ENCODE measurements around the gene ING3. TPM values are rescaled to one million over a fixed set of nuclear protein-coding genes. Genes with fewer than 3 reads are reported as not detected.

The ING3 gene
- total and polyA plus RNA-seq, 9 of the 15 experiments (the other 6 are each of a cell fraction or from before 2014, with no cell fraction given) = 22.8 to 233 (median 50.4) TPM

GRCh38 chr7:120993553-120994191 is 43.1 kb downstream of the ING3 start:
- CTCF ChIA-PET (ENCODE audit: low intra/inter-chr PET ratio) = interaction anchor here (8.5 kb wide), 1 partner anchor 85 kb away, joined by 129 read pairs; no protein-coding TSS in a partner anchor
- 0% methylated on average over 5 of the region's 5 CpGs for WGBS (ENCODE audit: insufficient coverage, low coverage, missing lambda C conversion rate)
- peak overlapping the region; percentile 89 for H3K4me2 ChIP-seq (ENCODE audit: insufficient read depth, low read length)
- in situ Hi-C loops (cut with MboI) = no loop called here
- ATAC-seq (peak; percentile 42), DNase-seq (ENCODE audit: extremely low read depth in 1 of 4, low spot score in 3 of 4) (peak in 2 of 4 experiments; percentile 49 to 70), FAIRE-seq (no peak)
- intact Hi-C loops (cut with micrococcal nuclease) = loop anchor here (1.0 to 5.0 kb wide), 4 partner anchors 45 to 1086 kb away; no protein-coding TSS in a partner anchor
- H3K79me2 ChIP-seq (ENCODE audit: control insufficient read depth, insufficient read depth, low read length) = peaks cover 100% of the 10 kb centered on the region
- H3K4me1 ChIP-seq (replicated peaks in 1 of 2; ENCODE audit: control insufficient read depth in 2 of 2, insufficient read depth in 2 of 2, low read length in 2 of 2) = peaks cover 6 to 27% of the 10 kb centered on the region in 2 experiments
- H3K36me3 ChIP-seq (ENCODE audit: control insufficient read depth, insufficient read depth, low read length) = peaks cover 75% of the 10 kb centered on the region
- H3K27me3 ChIP-seq (ENCODE audit: control insufficient read depth in 2 of 2, insufficient read depth in 2 of 2, low read length in 2 of 2) = no peaks in the 10 kb centered on the region
- no peaks in the 10 kb centered on the region for H4K20me1 ChIP-seq (replicated peaks; ENCODE audit: control insufficient read depth, insufficient read depth, low read length)
- BruUV-seq (replicated peaks) = no TSS peak
- H2AFZ ChIP-seq (ENCODE audit: low read depth, low read length) = no peak overlapping the region
- peak overlapping the region; percentile 63 for H3K4me3 ChIP-seq
- no peaks in the 10 kb centered on the region for H3K9me1 ChIP-seq (ENCODE audit: control insufficient read depth, insufficient read depth, low read length)
- H3K9me3 ChIP-seq (replicated peaks; ENCODE audit: control insufficient read depth, insufficient read depth, low read depth, low read length) = no peaks in the 10 kb centered on the region
- peak overlapping the region; percentile 78 for H3K27ac ChIP-seq (ENCODE audit: extremely low read depth, low read depth, low read length)
- POLR2A ChIA-PET = interaction anchor here (0.6 kb wide), 1 partner anchor 76 kb away, joined by 4 read pairs; no protein-coding TSS in a partner anchor
- H3K9ac ChIP-seq (ENCODE audit: insufficient read depth in 1 of 2, low read depth in 2 of 2, low read length in 2 of 2) = peak overlapping the region; percentile 87 to 89
- TF ChIP-seq ZBTB40 (IDR thresholded peaks at IDR 0.05) = peak; percentile 20; the same call in 1 of the 2 replicates
- TF ChIP-seq ZBTB40 (CRISPR knock-in tag; IDR thresholded peaks at IDR 0.05) = no peak
- no peak for TF ChIP-seq LCOR (CRISPR knock-in tag; IDR thresholded peaks at IDR 0.05)
- peak; percentile 50 for TF ChIP-seq ATF7 (IDR thresholded peaks at IDR 0.05)
- TF ChIP-seq NFIC (IDR thresholded peaks at IDR 0.05) = no peak
- TF ChIP-seq SP2 (IDR thresholded peaks at IDR 0.05; ENCODE audit: extremely low read depth, low read depth, low read length, poor library complexity, severe bottlenecking) = no peak
- TF ChIP-seq CEBPZ (IDR thresholded peaks at IDR 0.05; ENCODE audit: borderline replicate concordance, low read depth, low read length) = no peak
